Measurements from ENCODE around the gene DNTT.

DNTT gene

DNA sequence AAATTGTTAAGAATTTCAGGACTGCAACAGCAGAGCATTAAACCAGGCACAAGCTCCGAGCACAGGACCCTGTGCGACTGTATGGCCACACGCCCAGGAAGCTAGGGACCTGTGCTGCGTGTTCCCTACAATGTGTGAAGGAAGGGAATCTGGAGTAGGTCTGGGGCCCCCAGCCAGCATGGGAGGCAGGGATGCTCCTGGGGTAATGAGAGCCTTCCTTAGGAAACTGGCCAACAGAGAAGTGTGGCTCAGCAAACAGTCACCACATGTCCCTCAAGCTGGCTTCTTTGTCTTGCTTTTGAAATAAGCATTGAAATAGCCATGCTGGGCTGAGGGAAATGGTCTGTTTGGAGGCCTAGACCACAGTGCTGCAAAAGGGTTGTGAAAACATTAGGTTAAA is 41.1 kb upstream of the DNTT start:
- Histone ChIP-seq H3K23ac (ENCODE audit: low read depth, low read length, poor library complexity) (no peak overlapping the region), H2BK120ac (ENCODE audit: low read depth, low read length) (no peak overlapping the region), H2BK15ac (ENCODE audit: low read length) (no peak overlapping the region), H3K79me1 (ENCODE audit: low read depth, low read length) (no peaks in the 10 kb centered on the region), H3K27me3 (ENCODE audit: control insufficient read depth in 3 of 3, insufficient read depth in 3 of 3, low read depth in 1 of 3, low read length in 3 of 3) (no peaks in the 10 kb centered on the region), H3K14ac (ENCODE audit: low read length) (no peak overlapping the region), H3K4me3 (ENCODE audit: low read length in 2 of 2) (no peak overlapping the region), H3K9me3 (replicated peaks in 1 of 2; ENCODE audit: control insufficient read depth in 2 of 2, insufficient read depth in 1 of 2, low read depth in 1 of 2, low read length in 2 of 2) (no peaks in the 10 kb centered on the region), H3K4me1 (ENCODE audit: control insufficient read depth in 2 of 2, insufficient read depth in 1 of 2, low read depth in 1 of 2, low read length in 2 of 2) (peaks cover 0 to 6% of the 10 kb centered on the region in 2 donors), H3K27ac (replicated peaks; ENCODE audit: low read length) (no peak overlapping the region), H3K18ac (ENCODE audit: low read length) (no peak overlapping the region), H2AFZ (ENCODE audit: low read length) (no peak overlapping the region), H2BK5ac (ENCODE audit: low read length) (no peak overlapping the region), H3K4ac (ENCODE audit: low read length) (no peak overlapping the region), H2BK12ac (ENCODE audit: low read length) (no peak overlapping the region), H3K36me3 (replicated peaks in 1 of 2; ENCODE audit: control insufficient read depth in 2 of 2, insufficient read depth in 2 of 2, low read length in 2 of 2) (no peaks in the 10 kb centered on the region), H4K8ac (ENCODE audit: low read depth, low read length) (no peak overlapping the region), H4K91ac (ENCODE audit: low read depth, low read length, poor library complexity) (no peak overlapping the region), H2AK5ac (ENCODE audit: low read depth, low read length) (no peak overlapping the region), H3K4me2 (ENCODE audit: insufficient read depth, low read length, poor library complexity, severe bottlenecking) (no peak overlapping the region), H3K9ac (ENCODE audit: low read depth, low read length, poor library complexity) (no peak overlapping the region)
- WGBS, 2 donors (ENCODE audit: extremely low coverage in 2 of 2, insufficient read length in 2 of 2, insufficient replicate concordance in 1 of 2) = no CpG with 5 or more reads among the region's 4 CpGs
- DNase-seq (ENCODE audit: low spot score) = no peak

DNA sequence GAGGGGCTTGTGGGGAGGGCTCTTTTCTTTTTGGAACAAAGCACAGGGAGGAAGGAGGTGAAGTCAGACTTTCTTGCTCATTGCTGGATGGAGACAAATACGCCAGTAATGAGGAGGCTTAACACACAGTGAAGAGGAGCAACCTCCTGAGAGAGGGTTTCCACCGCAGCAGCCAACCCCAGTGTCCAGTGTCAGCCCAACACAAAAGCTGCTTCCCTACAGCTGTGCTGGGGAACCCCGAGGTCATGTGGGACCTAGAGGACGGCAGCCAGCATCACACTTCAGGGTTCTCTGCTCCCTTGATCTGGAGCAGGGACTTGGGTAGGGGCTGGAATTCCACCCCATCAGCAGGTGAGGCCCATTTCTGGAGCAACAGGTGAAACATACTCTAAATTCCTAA is 40.6 kb upstream of the DNTT start:
- no peak overlapping the region for H3K9ac ChIP-seq (ENCODE audit: low read depth, low read length, poor library complexity)
- H3K9me3 ChIP-seq (replicated peaks in 1 of 2; ENCODE audit: control insufficient read depth in 2 of 2, insufficient read depth in 1 of 2, low read depth in 1 of 2, low read length in 2 of 2) = no peaks in the 10 kb centered on the region
- no peak overlapping the region for H2BK15ac ChIP-seq (ENCODE audit: low read length)
- no peak overlapping the region for H3K14ac ChIP-seq (ENCODE audit: low read length)
- peaks cover 0 to 6% of the 10 kb centered on the region in 2 donors for H3K4me1 ChIP-seq (ENCODE audit: control insufficient read depth in 2 of 2, insufficient read depth in 1 of 2, low read depth in 1 of 2, low read length in 2 of 2)
- no peak overlapping the region for H3K4me3 ChIP-seq (ENCODE audit: low read length in 2 of 2)
- H3K23ac ChIP-seq (ENCODE audit: low read depth, low read length, poor library complexity) = no peak overlapping the region
- H3K79me1 ChIP-seq (ENCODE audit: low read depth, low read length) = no peaks in the 10 kb centered on the region
- H3K18ac ChIP-seq (ENCODE audit: low read length) = peak overlapping the region; percentile 63
- no peak overlapping the region for H2AK5ac ChIP-seq (ENCODE audit: low read depth, low read length)
- no peak for DNase-seq (ENCODE audit: low spot score)
- H2BK12ac ChIP-seq (ENCODE audit: low read length) = no peak overlapping the region
- H2AFZ ChIP-seq (ENCODE audit: low read length) = no peak overlapping the region
- no CpG with 5 or more reads among the region's 4 CpGs for WGBS, 2 donors (ENCODE audit: extremely low coverage in 2 of 2, insufficient read length in 2 of 2, insufficient replicate concordance in 1 of 2)
- no peak overlapping the region for H4K91ac ChIP-seq (ENCODE audit: low read depth, low read length, poor library complexity)
- H3K27ac ChIP-seq (replicated peaks; ENCODE audit: low read length) = no peak overlapping the region
- no peak overlapping the region for H2BK5ac ChIP-seq (ENCODE audit: low read length)
- H4K8ac ChIP-seq (ENCODE audit: low read depth, low read length) = no peak overlapping the region
- no peak overlapping the region for H3K4ac ChIP-seq (ENCODE audit: low read length)
- H3K36me3 ChIP-seq (replicated peaks in 1 of 2; ENCODE audit: control insufficient read depth in 2 of 2, insufficient read depth in 2 of 2, low read length in 2 of 2) = no peaks in the 10 kb centered on the region
- H3K27me3 ChIP-seq (ENCODE audit: control insufficient read depth in 3 of 3, insufficient read depth in 3 of 3, low read depth in 1 of 3, low read length in 3 of 3) = no peaks in the 10 kb centered on the region
- H3K4me2 ChIP-seq (ENCODE audit: insufficient read depth, low read length, poor library complexity, severe bottlenecking) = no peak overlapping the region
- no peak overlapping the region for H2BK120ac ChIP-seq (ENCODE audit: low read depth, low read length)

DNA sequence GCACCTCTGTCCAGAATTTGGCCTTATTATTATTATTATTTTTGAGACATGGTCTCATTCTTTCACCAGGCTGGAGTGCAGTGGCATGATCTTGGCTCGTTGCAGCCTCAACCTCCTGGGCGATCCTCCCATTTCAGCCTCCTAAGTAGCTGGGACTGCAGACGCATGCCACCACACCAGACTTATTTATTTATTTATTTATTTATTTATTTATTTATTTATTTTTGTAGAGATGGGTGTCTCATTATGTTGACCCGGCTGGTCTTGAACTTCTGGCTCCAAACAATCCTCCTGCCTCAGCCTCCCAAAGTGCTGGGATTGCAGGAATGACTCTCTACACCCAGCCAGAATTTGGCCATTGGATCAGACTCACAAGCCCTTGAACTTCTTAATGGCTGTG is 39.3 kb upstream of the DNTT start:
- no peak overlapping the region for H3K4me2 ChIP-seq (ENCODE audit: insufficient read depth, low read length, poor library complexity, severe bottlenecking)
- H2BK120ac ChIP-seq (ENCODE audit: low read depth, low read length) = no peak overlapping the region
- H3K27me3 ChIP-seq (ENCODE audit: control insufficient read depth in 3 of 3, insufficient read depth in 3 of 3, low read depth in 1 of 3, low read length in 3 of 3) = no peaks in the 10 kb centered on the region
- H3K4ac ChIP-seq (ENCODE audit: low read length) = no peak overlapping the region
- H2BK15ac ChIP-seq (ENCODE audit: low read length) = no peak overlapping the region
- no peak overlapping the region for H3K27ac ChIP-seq (replicated peaks; ENCODE audit: low read length)
- H3K79me1 ChIP-seq (ENCODE audit: low read depth, low read length) = no peaks in the 10 kb centered on the region
- no peaks in the 10 kb centered on the region for H3K9me3 ChIP-seq (replicated peaks in 1 of 2; ENCODE audit: control insufficient read depth in 2 of 2, insufficient read depth in 1 of 2, low read depth in 1 of 2, low read length in 2 of 2)
- no peaks in the 10 kb centered on the region for H3K36me3 ChIP-seq (replicated peaks in 1 of 2; ENCODE audit: control insufficient read depth in 2 of 2, insufficient read depth in 2 of 2, low read length in 2 of 2)
- H2AK5ac ChIP-seq (ENCODE audit: low read depth, low read length) = no peak overlapping the region
- no peak overlapping the region for H3K9ac ChIP-seq (ENCODE audit: low read depth, low read length, poor library complexity)
- H4K8ac ChIP-seq (ENCODE audit: low read depth, low read length) = no peak overlapping the region
- no peak overlapping the region for H2AFZ ChIP-seq (ENCODE audit: low read length)
- H2BK5ac ChIP-seq (ENCODE audit: low read length) = no peak overlapping the region
- no peak overlapping the region for H3K14ac ChIP-seq (ENCODE audit: low read length)
- H3K4me1 ChIP-seq (ENCODE audit: control insufficient read depth in 2 of 2, insufficient read depth in 1 of 2, low read depth in 1 of 2, low read length in 2 of 2) = peaks cover 0 to 6% of the 10 kb centered on the region in 2 donors
- H3K23ac ChIP-seq (ENCODE audit: low read depth, low read length, poor library complexity) = no peak overlapping the region
- H3K18ac ChIP-seq (ENCODE audit: low read length) = no peak overlapping the region
- no CpG with 5 or more reads among the region's 4 CpGs for WGBS, 2 donors (ENCODE audit: extremely low coverage in 2 of 2, insufficient read length in 2 of 2, insufficient replicate concordance in 1 of 2)
- no peak overlapping the region for H4K91ac ChIP-seq (ENCODE audit: low read depth, low read length, poor library complexity)
- no peak overlapping the region for H2BK12ac ChIP-seq (ENCODE audit: low read length)
- DNase-seq (ENCODE audit: low spot score) = no peak
- H3K4me3 ChIP-seq (ENCODE audit: low read length in 2 of 2) = no peak overlapping the region

DNA sequence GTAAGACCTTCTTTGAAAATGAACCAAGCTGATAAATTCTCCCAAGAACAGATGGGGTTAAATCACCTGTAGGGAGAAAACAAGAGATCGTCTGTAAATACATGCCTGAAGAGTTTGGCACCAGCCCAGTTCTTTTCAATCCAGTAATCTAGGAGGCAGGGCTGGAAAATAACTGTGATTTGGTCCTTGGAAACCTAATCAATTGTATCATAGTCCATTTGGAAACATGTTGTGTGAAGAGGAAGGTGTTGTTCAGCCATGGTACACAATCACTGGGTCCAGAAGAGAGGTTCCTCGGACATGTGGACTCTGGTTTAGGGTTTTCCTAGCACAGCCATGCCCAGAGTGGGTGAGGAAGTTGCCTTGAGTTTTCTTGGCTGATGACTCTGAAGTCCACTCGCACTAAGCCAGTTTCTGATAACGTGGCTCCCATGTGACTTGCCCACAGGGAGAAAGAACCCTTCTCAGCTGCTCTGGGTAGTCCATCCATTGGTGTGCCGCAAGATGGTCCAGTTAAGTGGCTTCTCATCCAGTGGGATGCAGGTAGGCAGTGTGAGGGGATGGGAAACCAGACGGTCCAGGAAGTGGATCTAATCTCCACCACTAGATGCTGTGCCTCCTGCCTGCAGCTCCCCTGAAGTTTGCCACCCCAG is 38.0 kb upstream of the DNTT start:
- DNase-seq (ENCODE audit: low spot score) = no peak
- no peak overlapping the region for H3K18ac ChIP-seq (ENCODE audit: low read length)
- H4K91ac ChIP-seq (ENCODE audit: low read depth, low read length, poor library complexity) = no peak overlapping the region
- H4K8ac ChIP-seq (ENCODE audit: low read depth, low read length) = no peak overlapping the region
- no peak overlapping the region for H3K4ac ChIP-seq (ENCODE audit: low read length)
- H2BK12ac ChIP-seq (ENCODE audit: low read length) = no peak overlapping the region
- no CpG with 5 or more reads among the region's 6 CpGs for WGBS, 2 donors (ENCODE audit: extremely low coverage in 2 of 2, insufficient read length in 2 of 2, insufficient replicate concordance in 1 of 2)
- no peak overlapping the region for H3K23ac ChIP-seq (ENCODE audit: low read depth, low read length, poor library complexity)
- H2BK5ac ChIP-seq (ENCODE audit: low read length) = no peak overlapping the region
- no peak overlapping the region for H2AFZ ChIP-seq (ENCODE audit: low read length)
- no peaks in the 10 kb centered on the region for H3K9me3 ChIP-seq (replicated peaks in 1 of 2; ENCODE audit: control insufficient read depth in 2 of 2, insufficient read depth in 1 of 2, low read depth in 1 of 2, low read length in 2 of 2)
- no peaks in the 10 kb centered on the region for H3K27me3 ChIP-seq (ENCODE audit: control insufficient read depth in 3 of 3, insufficient read depth in 3 of 3, low read depth in 1 of 3, low read length in 3 of 3)
- no peak overlapping the region for H3K4me3 ChIP-seq (ENCODE audit: low read length in 2 of 2)
- no peak overlapping the region for H2BK15ac ChIP-seq (ENCODE audit: low read length)
- H3K4me1 ChIP-seq (ENCODE audit: control insufficient read depth in 2 of 2, insufficient read depth in 1 of 2, low read depth in 1 of 2, low read length in 2 of 2) = peaks cover 0 to 6% of the 10 kb centered on the region in 2 donors
- no peak overlapping the region for H3K14ac ChIP-seq (ENCODE audit: low read length)
- no peak overlapping the region for H2BK120ac ChIP-seq (ENCODE audit: low read depth, low read length)
- no peak overlapping the region for H2AK5ac ChIP-seq (ENCODE audit: low read depth, low read length)
- H3K9ac ChIP-seq (ENCODE audit: low read depth, low read length, poor library complexity) = no peak overlapping the region
- H3K79me1 ChIP-seq (ENCODE audit: low read depth, low read length) = no peaks in the 10 kb centered on the region
- H3K4me2 ChIP-seq (ENCODE audit: insufficient read depth, low read length, poor library complexity, severe bottlenecking) = no peak overlapping the region
- no peaks in the 10 kb centered on the region for H3K36me3 ChIP-seq (replicated peaks in 1 of 2; ENCODE audit: control insufficient read depth in 2 of 2, insufficient read depth in 2 of 2, low read length in 2 of 2)
- no peak overlapping the region for H3K27ac ChIP-seq (replicated peaks; ENCODE audit: low read length)
